Measurements from ENCODE around the gene HDAC4. TPM values are rescaled to one million over a fixed set of nuclear protein-coding genes. Genes with fewer than 3 reads are reported as not detected.

Gene HDAC4
- total RNA-seq, 1 experiment from 2014 or later: 47.6 TPM

GRCh38 chr2:239047861-239048260, 353.0 kb downstream of the HDAC4 start:
- DNase-seq (ENCODE audit: low read depth, low spot score) (no peak), ATAC-seq (no peak)
- CTCF ChIA-PET: no interaction called here

More at GRCh38 chr2:239047861-239048260, 353.0 kb downstream of the HDAC4 start:
- BruUV-seq (replicated peaks): no TSS peak
- Histone ChIP-seq H3K9me3 (ENCODE audit: control insufficient read depth in 1 of 2, insufficient read depth in 1 of 2, low read depth in 1 of 2, low read length in 2 of 2) (no peaks in the 10 kb centered on the region), H2AFZ (ENCODE audit: low read depth, low read length, poor library complexity, severe bottlenecking) (no peak overlapping the region), H4K20me1 (ENCODE audit: insufficient read depth) (no peaks in the 10 kb centered on the region), H3K9ac (ENCODE audit: low read length) (no peak overlapping the region), H3K4me3 (replicated peaks in 1 of 2; ENCODE audit: low read depth in 1 of 2, low read length in 2 of 2) (no peak overlapping the region), H3K4me2 (ENCODE audit: low read length) (no peak overlapping the region), H3K27me3 (ENCODE audit: insufficient read depth, low read length) (no peaks in the 10 kb centered on the region), H3K4me1 (ENCODE audit: control insufficient read depth in 1 of 2, insufficient read depth in 2 of 2, low read length in 2 of 2) (no peaks in the 10 kb centered on the region), H3K9me2 (ENCODE audit: insufficient read depth) (no peaks in the 10 kb centered on the region), H3K79me2 (ENCODE audit: insufficient read depth, low read length) (no peaks in the 10 kb centered on the region), H3K27ac (ENCODE audit: low read depth, low read length) (no peak overlapping the region), H3K36me3 (ENCODE audit: control insufficient read depth in 1 of 2, insufficient read depth in 2 of 2, low read length in 2 of 2) (no peaks in the 10 kb centered on the region)
- TF ChIP-seq CBX3 (IDR thresholded peaks at IDR 0.05; ENCODE audit: low read depth): no peak
- TF ChIP-seq ZFX (IDR thresholded peaks at IDR 0.05): no peak
- TF ChIP-seq EZH2 (IDR thresholded peaks at IDR 0.05): no peak
- TF ChIP-seq CEBPB (IDR thresholded peaks at IDR 0.05; ENCODE audit: low read depth): no peak
- no peak for TF ChIP-seq FOSL1 (IDR thresholded peaks at IDR 0.05; ENCODE audit: low read depth)
- no peak for TF ChIP-seq EGR1 (IDR thresholded peaks at IDR 0.05; ENCODE audit: low read depth)
- no peak for TF ChIP-seq ATF3 (IDR thresholded peaks at IDR 0.05)
- no peak for TF ChIP-seq REST (IDR thresholded peaks at IDR 0.05; ENCODE audit: low read depth)
- no peak for TF ChIP-seq ELF1 (IDR thresholded peaks at IDR 0.05; ENCODE audit: borderline replicate concordance, low read depth)
- TF ChIP-seq ZBTB33 (IDR thresholded peaks at IDR 0.05; ENCODE audit: extremely low read depth, insufficient replicate concordance, low read length): no peak
- no peak for TF ChIP-seq JUND (IDR thresholded peaks at IDR 0.05)
- no peak for TF ChIP-seq SIN3A (IDR thresholded peaks at IDR 0.05; ENCODE audit: low read depth)
- no peak for TF ChIP-seq TCF7L2 (IDR thresholded peaks at IDR 0.05; ENCODE audit: borderline replicate concordance, extremely low read depth, insufficient read depth, insufficient read length)
- TF ChIP-seq POLR2A (IDR thresholded peaks at IDR 0.05; ENCODE audit: borderline replicate concordance, extremely low read depth, insufficient read depth, insufficient read length): no peak
- no peak for TF ChIP-seq ZNF274 (IDR thresholded peaks at IDR 0.05; ENCODE audit: low read depth, low read length)
- TF ChIP-seq EZH2phosphoT487 (IDR thresholded peaks at IDR 0.05; ENCODE audit: borderline replicate concordance): no peak
- no peak for TF ChIP-seq RAD21 (IDR thresholded peaks at IDR 0.05; ENCODE audit: low read depth)
- TF ChIP-seq MAX (IDR thresholded peaks at IDR 0.05): no peak
- RAD21 ChIA-PET (ENCODE audit: low non-redundant PET in 1 of 2, low total read pairs in 2 of 2, uncharacterized antibody in 2 of 2, unreplicated experiment in 2 of 2): no interaction called here
- intact Hi-C loops (cut with micrococcal nuclease): no loop called here
- POLR2A ChIA-PET: no interaction called here
